ENCODE data around the gene MICALL2.

MICALL2 gene

DNA sequence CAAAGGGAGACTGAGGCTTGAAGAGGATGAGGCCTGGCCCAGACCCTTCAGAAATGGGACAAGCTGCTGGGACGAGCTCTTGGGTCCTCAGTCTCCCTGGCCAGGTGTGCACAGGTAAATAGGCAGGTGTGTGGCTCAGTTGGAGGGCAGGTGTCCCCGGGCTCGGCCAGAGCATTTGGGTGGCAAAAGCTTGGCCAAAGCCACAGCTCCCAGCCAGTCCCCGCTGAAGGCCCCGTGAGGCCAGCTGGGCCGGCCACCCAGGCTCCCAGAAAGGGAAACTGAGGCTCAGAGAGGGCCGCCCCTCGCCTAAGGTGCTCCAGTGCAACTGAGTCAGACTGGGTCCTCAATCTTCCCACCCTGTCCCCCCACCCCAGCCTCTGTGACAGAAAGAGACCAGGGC lies 37.3 kb downstream of the MICALL2 start:
- H3K4me3 ChIP-seq (ENCODE audit: low read length), result no peak overlapping the region
- no peak for TF ChIP-seq CTCF (conservative IDR thresholded peaks at IDR 0.05; ENCODE audit: low read depth, low read length)
- DNase-seq (ENCODE audit: low read depth), result no peak

DNA sequence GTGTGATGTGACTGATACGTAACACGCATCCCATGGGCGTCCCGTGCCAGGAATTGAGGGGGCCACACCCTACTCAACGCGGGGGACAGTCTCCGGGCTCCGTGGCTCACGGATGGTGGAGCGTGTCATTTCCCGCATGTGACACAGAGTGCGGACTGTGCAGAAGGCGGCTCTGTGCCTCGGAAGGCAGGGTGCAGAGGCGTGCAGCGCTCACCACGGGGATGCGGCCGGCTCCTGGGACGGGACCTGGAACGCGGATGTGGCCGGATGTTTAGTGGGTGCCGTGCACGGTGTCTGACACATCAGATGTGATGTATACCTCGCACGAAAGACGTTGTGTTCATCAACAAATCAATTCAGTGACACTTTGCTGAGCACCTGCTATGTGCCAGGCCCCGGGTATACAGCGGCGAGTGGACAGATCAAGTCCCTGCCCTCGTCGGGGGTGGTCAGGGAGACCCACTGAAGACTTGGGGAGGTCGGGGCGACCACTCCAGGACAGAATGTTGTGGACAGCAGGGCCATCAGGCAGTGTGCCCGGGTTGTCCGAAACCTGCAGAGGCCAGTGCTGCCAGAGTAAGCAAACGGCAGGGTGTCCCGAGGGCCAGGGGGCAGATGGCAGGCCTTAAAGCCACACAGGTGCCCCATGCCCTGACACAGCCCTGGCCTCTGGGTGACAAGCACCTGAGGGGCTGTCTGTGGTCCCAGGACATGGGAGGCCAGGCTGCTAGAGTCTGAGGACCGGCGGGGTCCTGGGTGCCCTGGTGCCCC lies 38.1 kb downstream of the MICALL2 start:
- DNase-seq (ENCODE audit: low read depth), result no peak
- no peak for TF ChIP-seq CTCF (conservative IDR thresholded peaks at IDR 0.05; ENCODE audit: low read depth, low read length)
- no peak overlapping the region for H3K4me3 ChIP-seq (ENCODE audit: low read length)

DNA sequence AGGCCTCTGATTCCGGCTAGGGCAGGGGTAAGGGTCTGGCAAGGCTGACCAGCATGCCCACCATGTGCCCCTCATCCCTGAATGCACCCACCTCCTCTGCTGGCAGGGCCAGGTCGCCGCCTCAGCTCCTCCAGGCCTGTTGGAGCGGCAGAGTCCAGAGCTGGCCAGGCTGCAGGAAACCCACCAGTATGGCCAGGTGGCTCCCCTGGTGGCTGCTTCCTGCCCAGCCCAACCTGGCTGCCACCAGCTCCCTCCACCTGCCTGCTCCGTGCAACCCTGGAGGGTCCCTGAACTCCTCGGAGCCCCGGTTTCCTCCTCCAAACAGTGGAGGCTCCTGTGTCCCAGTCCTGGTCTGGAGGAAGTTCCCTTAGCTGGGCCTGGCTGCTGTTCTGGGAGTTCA lies 39.6 kb downstream of the MICALL2 start:
- TF ChIP-seq CTCF (conservative IDR thresholded peaks at IDR 0.05; ENCODE audit: low read depth, low read length), result no peak
- no peak overlapping the region for H3K4me3 ChIP-seq (ENCODE audit: low read length)
- DNase-seq (ENCODE audit: low read depth), result no peak

GRCh38 chr7:1419310-1419634 lies 40.0 kb downstream of the MICALL2 start:
- no peak for TF ChIP-seq CTCF (conservative IDR thresholded peaks at IDR 0.05; ENCODE audit: low read depth, low read length)
- H3K4me3 ChIP-seq (ENCODE audit: low read length), result no peak overlapping the region
- DNase-seq (ENCODE audit: low read depth), result no peak

- no peak overlapping the region for H3K4me3 ChIP-seq (ENCODE audit: low read length)
- no peak for DNase-seq (ENCODE audit: low read depth)
- no peak for TF ChIP-seq CTCF (conservative IDR thresholded peaks at IDR 0.05; ENCODE audit: low read depth, low read length)
Observed at GRCh38 chr7:1418505-1419309, 40.6 kb downstream of the MICALL2 start.

- no peak for DNase-seq (ENCODE audit: low read depth)
- no peak for TF ChIP-seq CTCF (conservative IDR thresholded peaks at IDR 0.05; ENCODE audit: low read depth, low read length)
- no peak overlapping the region for H3K4me3 ChIP-seq (ENCODE audit: low read length)
Observed at GRCh38 chr7:1415389-1415990, 43.8 kb downstream of the MICALL2 start.
